HG03108 (cell line): ENCODE measurements around the gene DMAC1.

ENCODE experiments used
- ATAC-seq: cut with Tn5 transposase; IDR thresholded peaks from one replicate; pipeline ENCODE4 v1.9.1; 2021; ENCODE audit warnings: moderate library complexity; ENCODE audit not compliant: unreplicated experiment

DMAC1 gene, protein sequence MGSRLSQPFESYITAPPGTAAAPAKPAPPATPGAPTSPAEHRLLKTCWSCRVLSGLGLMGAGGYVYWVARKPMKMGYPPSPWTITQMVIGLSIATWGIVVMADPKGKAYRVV

DNA sequence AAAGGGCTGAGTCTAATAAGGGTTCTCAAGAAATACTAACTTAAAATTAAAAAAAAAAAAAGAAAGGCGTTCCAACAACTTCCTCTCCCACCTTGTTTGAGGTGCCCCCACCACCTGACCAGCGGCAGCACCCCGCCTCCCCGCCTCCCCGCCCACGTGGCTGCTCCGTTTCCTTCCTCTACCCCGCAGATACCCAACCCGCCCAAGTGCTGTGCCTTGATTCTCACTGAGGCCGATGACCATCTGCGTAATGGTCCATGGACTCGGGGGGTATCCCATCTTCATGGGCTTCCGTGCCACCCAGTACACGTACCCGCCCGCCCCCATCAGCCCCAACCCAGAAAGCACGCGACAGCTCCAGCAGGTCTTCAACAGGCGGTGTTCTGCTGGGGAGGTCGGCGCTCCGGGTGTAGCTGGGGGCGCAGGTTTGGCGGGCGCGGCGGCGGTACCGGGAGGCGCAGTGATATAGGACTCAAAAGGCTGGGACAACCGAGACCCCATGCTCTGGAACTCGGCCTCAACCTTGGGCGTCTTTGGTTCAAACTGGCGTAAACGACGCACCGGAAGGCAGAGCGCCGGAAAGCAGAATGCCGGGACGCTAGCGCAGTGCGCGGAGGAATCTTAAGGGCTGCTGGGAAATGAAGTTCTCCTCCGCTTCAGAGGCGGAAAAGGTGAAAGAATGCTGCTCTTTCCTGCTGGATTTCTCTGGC is at the start of gene DMAC1:
Gene DMAC1, minus strand, starts transcription at position 545 of the 710 bp plus-strand sequence. Its CDS starts 44 bp downstream, at position 501.
- ATAC-seq: peak; percentile 94

DNA sequence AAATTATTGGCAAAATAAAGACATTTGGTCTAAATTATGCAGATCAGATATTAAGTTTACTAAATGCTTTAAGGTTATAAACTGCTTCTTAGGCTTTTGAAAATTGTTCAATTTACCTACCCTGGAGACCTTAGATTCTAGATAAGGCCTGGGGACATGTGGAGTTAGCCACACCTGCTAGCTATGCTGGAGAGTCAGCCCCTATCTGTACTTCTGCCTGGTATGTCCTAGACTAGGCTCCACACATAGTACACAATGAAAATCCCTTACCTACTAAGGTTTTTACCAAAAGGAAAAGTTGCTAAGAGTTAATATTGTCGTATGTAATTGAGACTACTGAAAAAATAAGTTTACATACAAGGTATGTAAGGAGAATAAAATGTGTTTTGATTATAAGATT is 49.8 kb upstream of the DMAC1 start:
- no peak for ATAC-seq

DNA sequence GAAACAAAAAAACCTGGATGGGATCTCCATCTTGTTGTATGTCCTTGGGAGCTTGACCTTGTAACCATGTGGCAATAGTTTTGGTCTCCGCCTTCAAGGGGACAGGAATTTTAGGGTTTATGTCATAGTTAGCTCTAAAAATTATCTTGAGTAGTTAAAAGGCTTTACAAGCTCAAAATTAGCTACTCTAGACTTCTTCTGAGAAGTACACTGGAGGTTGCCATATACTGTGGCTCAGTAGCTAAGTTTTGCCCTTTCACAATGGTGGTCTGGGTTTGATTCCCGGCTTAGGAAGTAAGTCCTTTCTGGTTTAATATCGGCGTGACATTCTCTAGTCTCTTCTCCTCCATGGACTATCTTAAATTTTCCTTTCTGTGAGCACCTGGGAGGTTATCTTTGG is 48.9 kb upstream of the DMAC1 start:
- no peak for ATAC-seq

DNA sequence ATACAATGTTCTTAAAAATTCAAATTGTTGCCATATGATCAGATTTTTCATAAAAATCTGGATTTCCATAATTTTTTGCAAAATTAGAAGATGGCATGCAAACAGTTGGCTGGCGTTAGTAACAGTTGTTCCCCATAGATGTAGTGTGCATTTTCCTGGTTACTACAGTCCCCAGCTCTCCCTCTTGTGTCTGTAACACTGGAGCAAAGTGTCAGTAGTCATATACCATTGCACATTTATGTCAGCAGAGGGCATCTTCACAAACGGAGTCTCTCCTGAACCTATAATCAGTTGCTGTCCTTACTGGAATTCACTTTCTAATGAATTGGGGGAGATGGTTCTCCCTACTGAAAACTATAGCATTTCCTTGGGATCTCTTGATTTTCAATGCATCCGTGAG is 44.7 kb upstream of the DMAC1 start:
- ATAC-seq: no peak

DNA sequence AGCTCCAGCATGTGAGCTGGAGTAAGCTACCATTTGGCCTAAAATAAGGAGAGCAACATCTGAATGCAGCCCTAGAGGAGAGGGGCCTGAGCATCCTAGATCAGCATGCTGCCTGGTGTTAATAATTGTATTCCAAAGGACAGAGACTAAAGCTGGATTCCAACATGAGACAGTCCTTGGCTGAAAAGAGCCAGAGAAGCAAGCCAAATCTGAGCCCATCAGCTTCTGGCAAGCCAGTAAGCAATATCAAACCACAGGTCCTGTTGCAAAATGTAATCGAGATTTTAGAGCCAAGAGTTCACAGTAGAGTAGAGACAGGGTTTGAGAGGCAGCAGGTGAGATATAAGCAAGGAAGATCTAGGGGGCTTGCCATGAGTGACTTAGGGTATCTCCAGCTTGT is 42.3 kb upstream of the DMAC1 start:
- no peak for ATAC-seq

DNA sequence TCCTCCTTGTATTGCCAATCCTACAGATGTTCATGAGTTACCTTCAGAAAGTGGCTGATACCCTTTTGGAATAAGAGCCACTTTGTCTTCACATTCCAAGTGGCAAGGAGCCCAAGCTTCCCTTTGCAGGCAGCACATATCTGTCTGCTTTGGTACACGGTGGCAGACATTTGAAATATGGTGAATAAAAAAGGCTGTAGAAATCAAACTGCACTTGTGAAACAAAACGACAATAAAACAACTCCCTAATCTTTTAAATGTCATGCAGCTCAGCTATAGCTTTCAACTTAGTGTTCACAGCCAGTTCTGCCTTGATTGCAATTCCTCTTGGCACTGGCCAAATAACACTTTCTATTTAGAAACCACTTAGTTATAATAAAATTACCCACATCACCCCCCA is 35.0 kb upstream of the DMAC1 start:
- ATAC-seq: no peak

DNA sequence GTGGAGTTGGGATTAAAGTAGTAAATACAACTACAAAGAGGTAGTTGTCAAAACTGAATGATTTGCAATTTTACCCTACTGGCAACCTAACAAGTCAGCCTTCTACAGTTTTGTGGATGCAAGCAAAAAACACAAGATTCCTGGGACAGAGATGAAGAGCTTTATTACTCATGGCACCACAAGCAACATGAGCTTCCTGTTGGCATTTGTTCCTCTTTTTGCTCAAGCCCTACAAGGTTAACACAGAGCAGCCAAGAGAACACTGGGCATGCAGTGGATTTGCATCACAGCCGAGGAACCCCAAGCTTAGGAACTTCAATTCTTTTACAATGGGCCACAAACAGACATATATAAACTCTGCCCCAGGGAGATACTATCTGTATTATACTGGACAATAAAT is 28.8 kb upstream of the DMAC1 start:
- ATAC-seq: no peak

DNA sequence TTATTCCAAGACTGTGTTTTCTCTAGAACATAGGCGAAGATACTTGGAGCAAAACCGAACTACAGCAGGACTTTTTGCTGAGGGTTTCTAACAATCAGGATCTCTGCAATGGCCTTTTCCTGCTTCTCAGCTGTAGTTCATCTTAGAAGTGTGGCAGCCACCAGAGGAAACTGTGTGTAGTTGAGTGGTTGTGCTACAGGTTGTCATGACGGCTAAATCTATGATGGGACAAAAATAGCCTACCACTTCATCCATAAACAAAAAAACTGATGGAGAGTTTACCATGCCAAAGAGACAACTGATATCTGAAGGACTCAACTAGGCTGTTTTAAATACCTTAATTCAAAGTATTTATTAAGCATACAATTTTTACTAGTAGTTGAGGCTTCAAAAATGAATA is 28.2 kb upstream of the DMAC1 start:
- no peak for ATAC-seq

DNA sequence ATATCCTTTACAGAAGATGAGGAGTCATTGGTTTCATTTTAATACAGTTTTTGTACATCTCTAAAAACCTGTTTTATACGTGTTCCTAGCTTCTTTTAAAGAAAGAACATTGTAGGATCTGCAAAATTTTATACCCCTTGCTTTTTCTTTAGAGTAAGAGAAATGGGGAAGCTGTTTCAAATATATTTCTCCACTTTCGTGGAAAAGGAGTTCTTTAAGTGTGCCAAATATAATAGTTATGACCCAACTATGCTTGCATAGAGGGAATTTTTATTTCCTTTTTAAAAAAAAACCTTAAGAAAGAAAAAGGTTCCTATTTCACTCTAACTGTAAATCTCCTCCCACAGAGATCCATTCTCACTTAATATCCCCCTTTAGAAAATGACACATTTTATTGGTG is 27.5 kb upstream of the DMAC1 start:
- no peak for ATAC-seq

DNA sequence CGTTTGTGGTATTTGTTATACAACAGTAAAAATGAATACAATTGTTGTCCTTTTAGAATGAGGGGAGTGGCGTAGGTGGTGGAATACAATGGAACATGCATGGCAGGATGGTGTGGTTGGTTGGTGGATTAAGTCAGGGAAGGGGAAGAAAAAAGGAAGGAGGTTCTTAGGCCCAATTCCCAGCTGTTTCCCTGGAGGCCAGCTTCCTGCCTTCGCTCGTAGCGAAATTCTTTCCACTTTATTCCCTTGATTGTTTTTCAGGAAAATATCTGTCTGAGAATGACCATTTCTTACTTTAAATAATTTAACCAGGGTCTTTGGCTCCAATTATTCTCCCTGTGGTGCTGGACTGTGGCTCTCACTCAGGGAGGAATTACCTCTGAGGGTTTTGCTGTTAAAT is 24.1 kb upstream of the DMAC1 start:
- ATAC-seq: no peak

DNA sequence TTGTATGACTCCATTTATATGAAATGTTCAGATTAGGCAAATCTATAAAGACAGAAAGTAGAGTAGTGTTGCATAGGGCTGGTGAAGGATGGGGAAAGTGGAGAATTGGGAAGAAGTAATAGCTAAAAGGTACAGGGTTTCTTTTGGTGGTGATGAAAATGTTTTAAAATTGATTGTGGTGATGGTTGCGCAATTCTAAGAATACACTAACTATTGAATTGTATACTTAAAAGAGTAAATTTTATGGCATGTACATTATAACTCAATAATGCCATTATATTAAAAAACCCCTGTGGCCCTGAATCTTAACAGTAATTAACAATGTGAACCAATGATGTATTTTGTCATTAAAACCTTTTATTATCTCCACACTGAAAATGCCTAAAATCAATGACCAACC is 20.4 kb upstream of the DMAC1 start:
- no peak for ATAC-seq

DNA sequence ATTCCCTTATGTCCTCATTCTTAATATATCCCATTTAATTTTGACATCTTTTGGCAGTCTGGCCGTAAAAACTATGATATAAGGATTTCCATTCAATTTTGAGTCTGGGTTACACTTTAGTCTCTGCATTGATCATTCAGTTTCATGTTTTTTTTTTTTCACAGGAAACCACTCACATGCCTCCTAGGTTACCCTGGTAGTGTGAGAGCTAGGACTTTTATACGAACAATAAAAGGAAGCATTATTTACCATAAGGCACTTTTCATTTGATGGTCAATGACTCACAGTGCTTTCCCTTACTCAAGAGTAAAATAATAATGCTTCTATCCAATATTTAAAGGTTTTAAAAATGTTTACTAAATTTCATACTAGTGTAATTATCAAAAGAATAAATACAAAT is 16.4 kb upstream of the DMAC1 start:
- no peak for ATAC-seq

DNA sequence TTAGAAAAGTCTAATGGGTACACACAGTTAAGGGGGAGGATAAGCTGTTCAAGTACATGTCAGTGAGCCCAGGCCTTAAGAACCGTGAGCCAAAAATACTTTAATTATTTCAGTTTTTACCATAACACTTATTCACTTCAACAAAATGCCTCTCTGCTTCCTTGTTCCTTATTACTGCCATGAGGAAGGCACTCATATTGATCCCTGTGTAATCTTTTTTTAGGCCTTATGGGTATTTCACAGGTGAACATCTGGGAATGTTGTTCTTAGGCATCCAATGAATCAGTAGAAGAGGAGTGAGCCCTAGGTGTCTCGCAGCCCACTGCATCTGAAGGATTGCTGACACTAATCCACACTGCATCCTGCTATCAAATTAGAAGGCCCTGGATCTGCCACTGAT is 13.5 kb upstream of the DMAC1 start:
- no peak for ATAC-seq

DNA sequence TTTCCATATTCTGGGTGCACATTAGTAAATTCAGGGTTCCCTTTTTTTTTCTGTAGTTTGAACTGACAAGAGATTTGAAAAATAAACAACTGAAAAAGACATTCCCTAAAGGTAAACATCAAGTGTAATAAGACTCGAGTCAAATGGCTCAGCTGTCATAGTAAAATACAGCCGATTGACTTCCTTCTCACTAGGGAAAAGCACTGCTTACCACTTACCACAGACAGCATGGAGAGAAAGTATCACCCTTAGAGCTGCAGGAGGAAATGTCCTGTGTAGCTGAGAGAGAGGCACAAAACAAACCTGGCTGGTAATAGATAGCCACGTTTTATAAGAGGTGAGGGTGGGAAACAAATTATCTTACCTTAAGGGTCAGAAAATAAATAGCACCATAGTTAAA is 12.1 kb upstream of the DMAC1 start:
- no peak for ATAC-seq

DNA sequence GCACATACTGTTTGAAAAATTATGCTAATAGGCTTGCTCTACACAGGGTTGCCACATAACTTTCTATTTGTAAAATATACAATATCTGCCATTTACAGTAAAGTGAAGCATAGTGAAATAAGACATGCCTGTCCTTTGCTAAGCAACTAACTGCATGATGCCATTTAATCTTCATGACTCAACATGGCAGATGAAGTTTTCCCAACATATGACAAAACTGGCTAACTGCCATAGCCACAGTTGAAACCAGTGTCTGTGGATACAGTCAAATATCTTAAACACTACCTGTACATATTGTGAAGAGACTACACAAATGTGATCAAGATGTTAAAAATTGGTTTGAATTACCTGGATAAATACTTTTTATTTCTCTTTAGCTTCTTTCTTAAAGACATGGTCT is 3.1 kb upstream of the DMAC1 start:
- no peak for ATAC-seq

DNA sequence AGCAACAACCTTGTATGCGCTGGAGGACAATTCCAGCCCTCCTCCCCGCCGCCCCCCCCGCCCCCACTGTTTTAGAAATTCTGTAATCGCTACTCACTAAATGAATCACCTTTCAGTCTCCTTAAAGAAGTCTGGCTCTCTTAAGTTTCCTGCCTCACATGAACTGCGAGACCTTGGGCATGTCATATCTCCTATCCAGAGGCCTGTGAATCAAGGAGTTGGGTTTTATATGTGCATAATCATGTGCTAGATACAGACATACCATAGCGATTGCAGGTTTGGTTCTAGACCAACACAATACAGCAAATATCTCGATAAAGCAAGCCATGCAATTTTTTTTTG is 337 bp upstream of the DMAC1 start:
- no peak for ATAC-seq

DNA sequence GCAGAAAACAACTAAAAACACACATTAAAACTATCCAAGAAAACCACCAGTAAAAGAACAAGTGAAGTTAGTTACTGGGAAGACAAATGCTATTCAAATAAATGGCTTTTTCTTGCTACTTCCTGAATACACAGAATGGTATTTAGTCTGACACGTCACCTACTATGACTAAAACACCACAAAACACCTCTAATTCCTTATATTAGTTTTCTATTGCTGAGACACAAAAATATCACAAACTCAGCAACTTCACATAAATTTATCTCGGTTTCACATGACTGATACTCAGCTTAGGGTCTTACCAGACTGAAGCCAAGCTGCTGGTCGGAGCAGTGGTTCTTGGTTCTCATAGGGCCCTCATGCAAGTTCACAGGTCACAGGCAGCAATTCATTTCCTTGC is 5.4 kb downstream of the DMAC1 start:
- no peak for ATAC-seq

DNA sequence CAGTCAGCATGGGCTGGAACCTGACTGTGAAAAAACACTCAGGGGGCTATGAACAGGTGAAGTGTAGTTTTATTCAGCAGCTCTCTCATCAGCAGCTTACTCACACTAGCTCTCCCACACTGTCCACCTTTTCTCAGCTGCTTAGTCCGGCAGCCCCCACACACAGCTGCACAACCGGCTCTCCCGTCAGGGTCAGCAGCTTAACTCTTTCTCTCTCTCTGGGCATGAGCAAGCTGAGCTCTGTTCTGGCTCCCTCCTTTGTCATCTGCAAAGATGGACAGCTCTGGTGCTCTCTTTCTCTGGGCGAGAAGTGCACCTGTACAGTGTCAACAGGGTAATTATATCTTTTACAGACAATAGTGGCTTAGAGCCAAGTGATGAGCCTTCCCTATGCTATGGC is 8.2 kb downstream of the DMAC1 start:
- no peak for ATAC-seq

DNA sequence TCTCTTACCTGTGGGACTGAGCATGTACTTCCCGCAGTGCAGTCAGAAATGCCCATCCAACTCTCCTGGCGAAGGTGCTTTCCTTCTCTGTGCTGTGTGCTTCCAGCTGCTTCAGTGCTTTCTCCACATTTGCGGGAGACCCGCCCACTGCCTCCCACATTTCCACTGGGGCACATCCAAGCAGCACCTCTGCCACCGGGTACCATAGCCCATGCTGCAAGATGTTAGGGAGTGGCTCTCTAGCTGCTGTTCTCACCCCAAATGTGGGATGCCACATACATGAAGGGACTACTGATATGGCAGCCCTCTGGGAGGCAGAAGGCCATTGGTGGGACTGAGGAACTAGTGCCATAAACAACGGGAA is 8.8 kb downstream of the DMAC1 start:
- ATAC-seq: no peak

DNA sequence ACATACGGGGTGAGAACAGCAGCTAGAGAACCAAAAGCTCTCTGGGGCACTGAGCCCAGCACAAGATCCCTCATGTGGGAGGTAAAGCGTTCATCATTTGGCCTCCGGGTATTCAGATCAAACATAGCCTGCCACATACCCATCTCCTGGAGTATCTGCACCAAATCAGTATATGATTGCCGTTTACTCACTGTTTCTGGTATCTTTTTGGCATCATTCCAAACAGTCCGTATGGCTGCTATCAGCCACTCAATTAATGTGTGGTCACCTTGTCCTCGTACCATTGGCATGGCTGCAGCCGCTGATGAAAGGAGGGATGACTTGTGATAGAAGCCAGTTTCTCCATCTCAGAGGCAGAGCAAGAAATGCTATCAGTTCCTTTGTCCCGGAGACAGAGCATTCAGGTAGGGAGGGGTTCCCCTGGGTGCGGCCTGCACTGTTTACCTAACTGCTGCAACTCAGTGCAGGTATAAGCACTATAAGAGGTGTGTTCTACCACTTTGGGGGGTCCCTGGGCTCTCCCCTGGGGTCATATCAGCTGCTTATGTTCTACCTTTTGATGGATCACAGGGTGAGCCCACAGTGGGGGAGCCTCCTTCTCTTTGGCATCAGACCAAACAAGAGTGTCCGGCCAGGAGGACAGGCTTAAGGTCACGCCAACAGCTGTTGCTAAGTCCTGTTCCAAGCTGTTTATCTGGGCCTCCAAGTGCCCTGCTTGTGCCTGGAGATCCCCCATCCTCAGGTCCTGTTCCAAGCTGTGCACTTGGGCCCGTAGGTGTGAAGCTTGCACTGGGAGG is 9.4 kb downstream of the DMAC1 start:
- no peak for ATAC-seq

DNA sequence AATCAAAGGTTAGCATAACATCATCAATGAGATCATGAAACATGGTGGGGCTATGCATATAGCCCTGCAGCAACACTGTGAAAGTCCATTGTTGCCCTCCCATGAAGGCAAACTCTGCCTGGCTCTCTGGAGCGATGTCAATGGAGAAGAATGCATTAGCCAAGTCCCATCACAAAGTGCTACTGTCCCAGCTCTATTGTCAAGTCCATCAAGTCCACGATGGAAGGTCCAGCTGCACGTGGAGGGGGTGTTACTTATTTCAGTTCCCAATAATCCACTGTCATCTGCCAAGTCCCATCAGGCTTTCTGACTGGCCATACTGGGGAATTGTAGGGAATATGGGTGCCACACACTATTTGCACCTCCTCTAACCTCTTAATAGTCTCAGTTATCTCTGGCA is 10.8 kb downstream of the DMAC1 start:
- ATAC-seq: no peak

DNA sequence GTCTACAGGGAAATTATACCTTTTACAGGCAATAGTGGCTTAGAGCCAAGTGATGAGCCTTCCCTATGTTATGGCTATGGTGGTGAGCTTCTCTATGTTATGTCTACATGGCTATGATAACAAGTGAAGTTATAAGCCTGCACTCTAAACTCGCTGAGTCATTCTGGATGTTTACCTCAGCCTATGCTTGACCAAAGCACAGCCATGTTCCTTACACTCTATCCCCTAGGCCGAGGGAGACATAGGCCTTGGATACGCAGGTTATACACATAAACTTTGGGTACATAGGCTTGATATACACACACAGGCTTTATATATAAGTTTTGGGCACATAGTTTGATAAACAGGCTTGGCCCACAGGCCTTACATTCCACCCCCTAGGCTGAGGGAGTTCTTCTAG is 13.8 kb downstream of the DMAC1 start:
- no peak for ATAC-seq

DNA sequence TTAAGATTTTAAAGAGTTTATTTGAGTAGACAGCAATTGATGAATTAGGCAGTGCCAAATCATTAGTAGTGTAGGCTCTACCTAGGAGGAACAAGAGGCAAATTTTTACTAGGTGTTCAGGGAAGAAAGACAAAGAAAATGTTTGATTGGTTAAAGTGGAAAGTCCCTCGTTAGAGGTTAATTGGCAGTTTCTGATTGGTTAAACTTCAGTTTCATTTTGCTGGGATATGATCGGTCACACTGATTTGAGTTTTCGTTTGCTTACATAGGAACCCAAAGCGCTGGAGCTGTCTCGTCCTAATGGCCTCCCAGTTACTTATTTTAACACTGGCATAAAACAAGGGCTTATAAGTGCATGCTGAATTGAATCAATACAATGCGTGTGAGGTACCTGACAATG is 15.1 kb downstream of the DMAC1 start:
- ATAC-seq: no peak
